Activated T-cell treated with anti-CD3 and anti-CD28 coated beads, Interleukin-2, amount 50 U/mL, for 72 hours (primary cell): ENCODE measurements around the gene TBX19. TPM values are rescaled to one million over a fixed set of nuclear protein-coding genes. Genes with fewer than 3 reads are reported as not detected.
A peak's percentile ranks its signal among the peaks of the same experiment; 100 is the strongest.

Experiments
- ATAC-seq, 2 donors: fragments of 150-1000 bp; cut with Tn5 transposase; replicated peaks in 1 of 2; 2 replicates each; pipeline ENCODE4 v1.10.0; 2021; ENCODE audit warnings: moderate library complexity in 2 of 2, mild to moderate bottlenecking in 1 of 2
- DNase-seq, 2 donors: peaks; one replicate each; pipeline ENCODE4 v3.0.0; 2021 to 2022; ENCODE audit warnings: mixed read lengths in 1 of 2
- H3K27ac Mint-ChIP-seq: one replicate; pipeline ENCODE4 v1.8.0; 2022; ENCODE audit warnings: mild to moderate bottlenecking, moderate library complexity, mixed read lengths
- H3K27me3 Mint-ChIP-seq: one replicate; pipeline ENCODE4 v1.8.0; 2022; ENCODE audit warnings: low read depth, mixed read lengths
- H3K36me3 Mint-ChIP-seq, 2 donors: one replicate each; pipeline ENCODE4 v1.8.0; 2022; ENCODE audit warnings: mixed read lengths in 2 of 2, mild to moderate bottlenecking in 1 of 2; ENCODE audit not compliant: insufficient read depth in 2 of 2
- H3K4me1 Mint-ChIP-seq: one replicate; pipeline ENCODE4 v1.8.0; 2022; ENCODE audit warnings: low read depth, mixed read lengths
- H3K4me3 Mint-ChIP-seq, 2 donors: one replicate each; pipeline ENCODE4 v1.8.0; 2022; ENCODE audit warnings: mild to moderate bottlenecking in 2 of 2, mixed read lengths in 2 of 2, moderate library complexity in 2 of 2
- H3K9me3 Mint-ChIP-seq, 2 donors: one replicate each; pipeline ENCODE4 v1.8.0; 2022; ENCODE audit warnings: mixed read lengths in 2 of 2
- total RNA-seq, 2 donors: library from RNA; stranded (reverse); gene quantifications; one replicate each; pipeline ENCODE4 v1.2.3, GENCODE V29; 2022

TBX19 gene
- total RNA-seq, 2 donors from 2014 or later: 6.3 to 7.2 TPM

DNA sequence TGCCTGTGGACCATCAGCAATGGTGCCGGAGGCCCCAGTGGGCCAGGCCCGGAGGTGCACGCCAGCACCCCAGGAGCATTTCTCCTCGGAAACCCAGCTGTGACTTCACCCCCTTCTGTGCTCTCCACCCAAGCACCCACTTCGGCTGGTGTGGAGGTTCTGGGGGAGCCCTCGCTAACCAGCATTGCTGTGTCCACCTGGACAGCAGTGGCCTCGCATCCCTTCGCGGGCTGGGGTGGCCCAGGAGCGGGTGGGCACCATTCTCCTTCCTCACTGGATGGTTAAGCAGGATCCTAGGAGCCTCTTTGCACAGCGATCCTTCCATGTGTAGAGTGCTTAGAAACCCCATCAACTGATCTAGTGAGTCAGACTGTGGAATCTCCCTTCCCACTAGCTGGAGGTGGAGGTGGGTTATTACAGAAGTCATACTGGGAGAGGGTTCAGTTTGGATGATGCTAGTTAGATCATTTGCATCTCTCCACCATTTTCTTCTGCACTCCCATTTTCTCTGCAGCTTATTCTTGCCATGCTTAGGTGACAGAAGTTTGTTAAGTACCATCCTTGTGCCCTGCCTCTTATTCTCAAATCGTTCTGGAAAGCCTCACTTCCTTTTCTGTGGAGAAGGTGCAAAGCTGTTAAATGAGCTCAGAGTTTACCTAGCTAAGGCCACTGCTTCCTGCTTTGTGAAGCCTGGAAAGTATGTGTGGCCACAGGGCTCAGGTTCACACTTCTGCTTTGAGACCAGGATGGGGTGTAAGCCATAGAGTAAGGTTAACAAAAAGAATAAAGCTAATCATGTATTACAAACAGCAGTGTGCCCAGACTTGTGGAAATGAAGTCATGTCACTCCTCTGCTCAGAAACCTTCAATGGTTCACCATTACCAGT lies 32.3 kb downstream of the TBX19 start:
- no peak overlapping the region for H3K4me3 Mint-ChIP-seq
- peaks cover 2 to 4% of the 10 kb centered on the region in 2 donors for H3K36me3 Mint-ChIP-seq
- no peaks in the 10 kb centered on the region for H3K27me3 Mint-ChIP-seq
- ATAC-seq (peak; percentile 53 to 74), DNase-seq (peak in 1 of 2 donors; percentile 5)
- peaks cover 26% of the 10 kb centered on the region for H3K4me1 Mint-ChIP-seq
- no peaks in the 10 kb centered on the region for H3K9me3 Mint-ChIP-seq
- H3K27ac Mint-ChIP-seq: no peak overlapping the region

- DNase-seq: no peak
Measured at GRCh38 chr1:168316142-168316541, 35.5 kb downstream of the TBX19 start.

GRCh38 chr1:168317309-168317708 lies 36.6 kb downstream of the TBX19 start:
- Mint-ChIP-seq H3K36me3 (peaks cover 0 to 4% of the 10 kb centered on the region in 2 donors), H3K4me3 (no peak overlapping the region), H3K4me1 (peaks cover 40% of the 10 kb centered on the region), H3K27me3 (no peaks in the 10 kb centered on the region), H3K9me3 (no peaks in the 10 kb centered on the region), H3K27ac (peak overlapping the region; percentile 7)
- ATAC-seq (no peak), DNase-seq (no peak)

More at GRCh38 chr1:168316142-168316541, 35.5 kb downstream of the TBX19 start:
- Mint-ChIP-seq H3K9me3 (no peaks in the 10 kb centered on the region), H3K4me1 (peaks cover 31% of the 10 kb centered on the region), H3K27ac (no peak overlapping the region), H3K36me3 (peaks cover 0 to 4% of the 10 kb centered on the region in 2 donors), H3K4me3 (no peak overlapping the region), H3K27me3 (no peaks in the 10 kb centered on the region)
- ATAC-seq: no peak

- H3K9me3 Mint-ChIP-seq: peaks cover 0 to 2% of the 10 kb centered on the region in 2 donors
- peaks cover 0 to under 1% of the 10 kb centered on the region in 2 donors for H3K36me3 Mint-ChIP-seq
- no peak overlapping the region for H3K27ac Mint-ChIP-seq
- H3K27me3 Mint-ChIP-seq: no peaks in the 10 kb centered on the region
- H3K4me3 Mint-ChIP-seq: no peak overlapping the region
- H3K4me1 Mint-ChIP-seq: peaks cover 32% of the 10 kb centered on the region
- no peak for ATAC-seq
- DNase-seq: no peak
Measured at GRCh38 chr1:168319691-168320090, 39.0 kb downstream of the TBX19 start.

GRCh38 chr1:168320149-168320548 lies 39.5 kb downstream of the TBX19 start:
- Mint-ChIP-seq H3K27ac (no peak overlapping the region), H3K9me3 (peaks cover 0 to 2% of the 10 kb centered on the region in 2 donors)
- ATAC-seq: no peak

GRCh38 chr1:168320800-168321450 lies 40.2 kb downstream of the TBX19 start:
- DNase-seq (peak in 1 of 2 donors; percentile 27), ATAC-seq (peak; percentile 80 to 83)
- peaks cover 0 to 3% of the 10 kb centered on the region in 2 donors for H3K36me3 Mint-ChIP-seq
- H3K27ac Mint-ChIP-seq: no peak overlapping the region
- H3K9me3 Mint-ChIP-seq: peaks cover 0 to 2% of the 10 kb centered on the region in 2 donors
- no peak overlapping the region for H3K4me3 Mint-ChIP-seq
- H3K27me3 Mint-ChIP-seq: no peaks in the 10 kb centered on the region
- peaks cover 36% of the 10 kb centered on the region for H3K4me1 Mint-ChIP-seq

More at GRCh38 chr1:168320149-168320548, 39.5 kb downstream of the TBX19 start:
- Mint-ChIP-seq H3K4me1 (peaks cover 36% of the 10 kb centered on the region), H3K27me3 (no peaks in the 10 kb centered on the region), H3K36me3 (peaks cover 0 to 3% of the 10 kb centered on the region in 2 donors), H3K4me3 (no peak overlapping the region)
- DNase-seq: no peak

GRCh38 chr1:168321945-168322344 lies 41.3 kb downstream of the TBX19 start:
- DNase-seq (no peak), ATAC-seq (peak; percentile 41 to 57)
- Mint-ChIP-seq H3K4me3 (no peak overlapping the region), H3K27ac (no peak overlapping the region), H3K4me1 (peaks cover 30% of the 10 kb centered on the region), H3K27me3 (no peaks in the 10 kb centered on the region), H3K9me3 (peaks cover 0 to 2% of the 10 kb centered on the region in 2 donors), H3K36me3 (peaks cover 0 to 3% of the 10 kb centered on the region in 2 donors)

GRCh38 chr1:168324745-168325425 lies 44.2 kb downstream of the TBX19 start:
- no peaks in the 10 kb centered on the region for H3K27me3 Mint-ChIP-seq
- ATAC-seq (peak; percentile 54 to 75), DNase-seq (peak in 1 of 2 donors; percentile 6)
- H3K4me3 Mint-ChIP-seq: no peak overlapping the region
- H3K27ac Mint-ChIP-seq: peak overlapping the region; percentile 16
- H3K36me3 Mint-ChIP-seq: peaks cover 0 to 3% of the 10 kb centered on the region in 2 donors
- H3K9me3 Mint-ChIP-seq: peaks cover 0 to 2% of the 10 kb centered on the region in 2 donors
- H3K4me1 Mint-ChIP-seq: peaks cover 20% of the 10 kb centered on the region

DNA sequence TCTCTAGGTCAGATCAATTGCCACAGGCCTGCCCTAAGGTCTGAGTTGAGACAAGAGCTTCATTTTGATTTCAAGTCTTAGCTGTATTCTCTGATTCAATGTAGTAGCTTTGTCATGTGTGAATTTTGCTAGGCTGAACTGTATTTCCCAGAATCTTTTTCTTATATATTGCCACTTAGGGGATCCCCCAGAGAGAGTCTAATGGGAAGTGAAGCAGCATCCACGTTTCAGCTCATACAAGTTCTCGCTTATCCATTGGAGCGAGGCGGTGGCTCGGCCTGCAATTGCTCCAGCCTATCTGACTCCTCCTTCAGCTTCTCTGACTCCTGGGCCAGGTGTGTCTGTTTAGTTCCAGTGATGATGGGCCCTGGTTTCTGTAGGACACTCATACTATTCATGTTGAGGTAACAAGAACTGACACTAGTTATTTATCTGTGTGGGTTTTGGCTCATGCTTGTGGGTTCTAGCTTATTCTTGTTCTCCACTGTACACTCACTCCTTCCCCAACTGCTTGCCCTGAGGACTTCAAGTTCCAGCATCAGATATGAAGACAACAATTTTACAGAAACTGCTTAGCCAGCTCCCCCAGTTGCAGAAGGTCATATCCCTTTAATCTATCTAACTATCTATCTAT lies 48.2 kb downstream of the TBX19 start:
- H3K27me3 Mint-ChIP-seq: no peaks in the 10 kb centered on the region

GRCh38 chr1:168330285-168330684 lies 49.6 kb downstream of the TBX19 start:
- H3K27me3 Mint-ChIP-seq: no peaks in the 10 kb centered on the region
- no peaks in the 10 kb centered on the region for H3K36me3 Mint-ChIP-seq
- no peaks in the 10 kb centered on the region for H3K9me3 Mint-ChIP-seq
- H3K4me3 Mint-ChIP-seq: no peak overlapping the region
- no peak overlapping the region for H3K27ac Mint-ChIP-seq
- DNase-seq (no peak), ATAC-seq (no peak)
- no peaks in the 10 kb centered on the region for H3K4me1 Mint-ChIP-seq

More for the DNA sequence above, 48.2 kb downstream of the TBX19 start:
- DNase-seq (no peak), ATAC-seq (peak; percentile 44 to 46)
- H3K4me3 Mint-ChIP-seq: no peak overlapping the region
- H3K36me3 Mint-ChIP-seq: peaks cover 0 to 3% of the 10 kb centered on the region in 2 donors
- peaks cover 5% of the 10 kb centered on the region for H3K4me1 Mint-ChIP-seq
- H3K27ac Mint-ChIP-seq: peak overlapping the region; percentile 75
- H3K9me3 Mint-ChIP-seq: peaks cover 0 to 2% of the 10 kb centered on the region in 2 donors

DNA sequence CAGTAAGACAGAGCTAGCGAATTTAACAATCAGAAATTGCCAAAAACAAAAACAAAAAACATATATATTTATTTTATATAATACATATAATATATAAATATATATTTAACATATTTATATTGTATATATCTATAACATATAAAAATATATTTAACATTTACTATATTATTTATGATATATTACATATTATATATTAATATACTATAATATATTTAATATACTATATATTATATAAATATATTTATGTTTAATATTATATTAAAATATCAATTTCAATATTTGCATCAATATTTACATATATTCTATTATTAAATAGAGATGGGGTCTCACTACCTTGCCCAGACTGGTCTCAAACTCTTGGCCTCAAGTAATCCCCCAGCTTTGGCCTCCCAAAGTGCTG lies 50.9 kb downstream of the TBX19 start:
- H3K27me3 Mint-ChIP-seq: no peaks in the 10 kb centered on the region
- no peaks in the 10 kb centered on the region for H3K36me3 Mint-ChIP-seq
- ATAC-seq (no peak), DNase-seq (no peak)
- peaks cover 5% of the 10 kb centered on the region for H3K4me1 Mint-ChIP-seq
- H3K27ac Mint-ChIP-seq: no peak overlapping the region
- H3K9me3 Mint-ChIP-seq: no peaks in the 10 kb centered on the region
- no peak overlapping the region for H3K4me3 Mint-ChIP-seq

DNA sequence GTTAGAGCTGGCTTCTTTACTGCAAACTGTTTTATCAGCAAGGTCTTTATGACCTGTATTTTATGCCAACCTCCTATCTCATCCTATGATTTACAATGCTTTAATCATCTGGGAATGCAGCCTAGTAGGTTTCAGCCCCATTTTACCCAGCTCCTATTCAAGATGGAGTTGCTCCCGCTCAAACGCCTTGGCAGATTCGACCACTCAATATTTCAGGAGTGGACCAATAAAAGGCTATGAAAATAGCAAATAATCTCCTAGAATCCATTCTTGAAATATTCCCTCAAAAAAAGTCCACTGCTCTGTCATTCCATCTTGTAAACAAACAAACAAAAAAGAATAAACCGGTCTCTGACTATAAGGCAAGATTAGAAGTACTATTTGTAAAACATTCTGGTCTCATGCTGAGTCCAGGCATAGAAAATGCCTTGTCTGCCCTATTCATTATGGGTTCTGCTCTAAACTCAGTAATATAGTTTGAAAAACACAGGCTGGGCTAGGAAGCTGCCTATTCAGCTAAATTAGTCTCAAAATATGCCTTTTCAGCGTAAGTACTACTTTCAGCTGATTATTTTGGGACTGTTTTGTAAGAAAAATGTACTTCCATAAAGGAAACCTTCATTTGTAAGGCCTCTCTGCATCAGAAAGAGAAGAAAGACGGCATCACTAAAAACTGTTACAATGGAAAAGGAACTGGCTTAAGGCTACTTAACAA lies 53.0 kb downstream of the TBX19 start:
- DNase-seq: no peak
- Mint-ChIP-seq H3K9me3 (no peaks in the 10 kb centered on the region), H3K27ac (no peak overlapping the region), H3K36me3 (no peaks in the 10 kb centered on the region), H3K4me1 (peaks cover 5% of the 10 kb centered on the region), H3K27me3 (no peaks in the 10 kb centered on the region), H3K4me3 (no peak overlapping the region)
- ATAC-seq: no peak
